ENCODE data around the gene RNF167.

The RNF167 gene

DNA sequence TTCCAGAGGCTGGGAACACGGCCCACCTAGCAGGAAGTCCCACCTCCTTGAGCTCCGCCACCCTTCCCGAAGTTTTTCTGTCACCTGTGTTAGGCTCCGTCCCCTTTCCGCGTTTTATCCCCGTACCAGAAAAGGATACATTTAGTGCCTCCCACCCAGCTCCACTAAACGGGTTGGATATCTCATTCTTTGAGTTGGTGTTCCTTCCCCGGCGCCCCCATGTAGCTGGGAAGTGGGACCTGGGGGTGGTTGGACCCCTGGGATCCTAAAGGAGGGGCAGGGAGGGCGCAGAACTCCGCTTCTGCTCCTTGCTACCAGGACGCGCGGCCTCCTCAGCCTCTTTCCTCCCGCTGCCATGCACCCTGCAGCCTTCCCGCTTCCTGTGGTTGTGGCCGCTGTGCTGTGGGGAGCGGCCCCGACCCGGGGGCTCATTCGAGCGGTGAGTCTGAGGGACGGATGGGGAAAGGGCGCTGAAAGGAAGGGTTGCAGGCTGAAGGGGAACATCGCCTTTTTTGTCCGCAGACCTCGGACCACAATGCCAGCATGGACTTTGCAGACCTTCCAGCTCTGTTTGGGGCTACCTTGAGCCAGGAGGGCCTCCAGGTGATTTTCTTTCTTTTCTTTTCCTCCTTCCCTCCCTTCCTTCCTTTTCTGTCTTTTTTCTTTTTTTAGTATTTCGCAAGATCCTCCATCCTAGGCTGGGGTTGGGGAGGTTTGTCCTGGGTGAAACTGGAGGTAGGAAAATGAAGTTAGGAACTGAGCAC is 669 bp downstream of the RNF167 start:
- peak; percentile 52 to 53 for DNase-seq

DNA sequence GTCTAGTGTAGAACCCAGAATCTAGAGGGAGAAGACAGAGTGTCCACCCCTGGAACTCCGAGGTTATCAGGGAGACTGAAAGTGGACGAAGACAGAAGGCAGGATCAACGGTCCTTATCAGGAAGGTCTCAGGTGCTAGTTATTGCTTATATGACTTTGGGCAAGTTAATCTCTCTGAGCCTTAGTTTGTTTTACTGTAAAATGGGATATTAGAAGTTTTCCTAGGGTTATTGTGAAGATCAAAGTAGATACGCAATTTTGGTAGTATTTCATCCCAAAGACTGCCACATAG is 1.2 kb downstream of the RNF167 start:
- DNase-seq, result no peak

DNA sequence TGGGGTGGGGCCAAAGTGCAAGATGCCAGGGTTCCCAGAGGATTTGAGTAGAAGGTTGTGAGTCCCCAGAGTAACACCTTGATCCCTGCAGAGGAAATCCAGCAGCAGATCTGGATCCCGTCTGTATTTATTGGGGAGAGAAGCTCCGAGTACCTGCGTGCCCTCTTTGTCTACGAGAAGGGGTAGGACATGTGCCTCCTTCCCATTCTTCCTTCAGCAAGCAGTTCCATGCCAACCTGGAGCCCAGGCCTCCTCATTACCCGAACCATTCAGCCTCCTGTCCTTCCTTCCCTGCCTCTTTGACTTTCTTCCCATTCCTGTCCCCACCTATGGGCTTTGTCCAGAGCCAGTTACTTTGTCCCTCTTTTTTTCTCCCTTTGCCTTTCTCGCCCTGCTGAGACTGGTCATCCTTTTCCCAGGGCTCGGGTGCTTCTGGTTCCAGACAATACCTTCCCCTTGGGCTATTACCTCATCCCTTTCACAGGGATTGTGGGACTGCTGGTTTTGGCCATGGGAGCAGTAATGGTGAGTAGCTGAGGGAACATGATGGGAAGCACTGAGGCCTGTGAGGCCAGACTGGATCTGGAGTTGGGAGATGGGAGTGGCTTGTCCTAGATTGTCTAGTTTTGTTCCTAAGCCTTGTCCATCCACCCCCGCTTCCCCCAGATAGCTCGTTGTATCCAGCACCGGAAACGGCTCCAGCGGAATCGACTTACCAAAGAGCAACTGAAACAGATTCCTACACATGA is 2.9 kb downstream of the RNF167 start:
- DNase-seq, result no peak

DNA sequence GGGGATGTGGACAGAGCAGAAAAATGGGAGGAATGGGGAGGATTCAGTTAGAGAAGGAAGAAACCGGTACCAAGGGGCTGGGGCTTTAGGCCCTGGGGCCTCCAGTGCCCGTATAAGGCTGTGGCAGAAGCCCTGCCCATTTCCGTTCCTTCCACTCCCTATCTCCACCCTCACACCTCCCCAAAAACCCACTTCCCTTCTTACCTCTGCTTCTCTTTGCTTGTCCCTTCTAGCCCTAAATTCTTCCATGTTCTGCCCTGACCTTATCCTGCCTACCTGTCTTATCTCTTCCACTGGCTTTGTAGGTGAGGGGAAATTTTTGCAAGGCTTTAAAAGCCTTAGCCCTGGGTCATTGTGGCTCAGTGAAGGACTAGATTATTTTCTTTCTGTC is 4.1 kb downstream of the RNF167 start:
- peak in 1 of 2 donors; percentile 60 for DNase-seq

DNA sequence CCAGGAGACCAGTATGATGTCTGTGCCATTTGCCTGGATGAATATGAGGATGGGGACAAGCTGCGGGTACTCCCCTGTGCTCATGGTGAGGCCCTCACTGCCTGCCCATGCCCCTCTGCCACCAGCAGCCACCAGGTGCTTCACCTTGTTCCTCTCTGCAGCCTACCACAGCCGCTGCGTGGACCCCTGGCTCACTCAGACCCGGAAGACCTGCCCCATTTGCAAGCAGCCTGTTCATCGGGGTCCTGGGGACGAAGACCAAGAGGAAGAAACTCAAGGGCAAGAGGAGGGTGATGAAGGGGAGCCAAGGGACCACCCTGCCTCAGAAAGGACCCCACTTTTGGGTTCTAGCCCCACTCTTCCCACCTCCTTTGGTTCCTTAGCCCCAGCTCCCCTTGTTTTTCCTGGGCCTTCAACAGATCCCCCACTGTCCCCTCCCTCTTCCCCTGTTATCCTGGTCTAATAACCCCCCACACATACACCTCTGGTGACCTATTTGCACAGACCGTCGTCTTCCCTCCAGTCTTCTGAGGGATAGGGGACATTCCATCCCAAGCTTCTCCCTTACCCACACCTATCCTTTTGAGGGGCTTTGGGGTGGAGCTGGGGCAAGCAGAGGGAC is 4.6 kb downstream of the RNF167 start:
- peak in 1 of 2 donors; percentile 55 for DNase-seq

DNA sequence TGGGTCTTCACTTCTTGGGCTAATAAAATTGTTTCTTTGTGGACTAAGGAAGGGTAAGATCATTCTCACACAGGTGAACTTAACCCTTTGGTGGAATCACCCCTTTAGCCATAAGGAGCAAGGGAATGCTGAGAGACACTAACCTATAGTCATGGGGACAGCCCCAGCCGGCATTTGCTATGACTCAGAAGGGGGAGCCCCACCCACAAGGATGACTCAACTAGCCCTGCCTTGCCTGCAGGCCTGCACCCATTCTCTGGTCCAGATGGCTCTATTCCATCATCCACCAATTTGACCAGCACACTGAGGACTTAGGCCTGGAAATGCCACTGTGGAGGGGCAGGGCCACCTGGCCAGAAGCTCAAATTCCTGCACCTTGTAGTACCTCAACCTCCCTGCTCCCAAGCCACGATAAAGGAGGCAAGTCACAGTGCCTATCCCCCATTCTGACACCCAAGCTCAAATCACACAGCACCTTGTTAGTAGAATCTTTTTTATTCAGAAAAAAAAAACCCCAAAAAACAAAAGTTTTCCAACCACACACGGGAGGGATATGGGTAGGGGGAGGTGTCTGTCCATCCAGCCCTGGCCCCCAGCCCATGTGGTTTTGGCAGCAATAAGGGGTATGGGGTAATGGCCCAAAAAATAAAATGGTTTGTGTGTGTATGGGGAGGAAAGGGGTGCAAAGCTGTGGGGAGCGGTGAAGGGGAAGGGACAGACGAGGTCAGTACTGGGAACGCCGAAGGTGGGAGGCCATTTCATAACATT is 5.3 kb downstream of the RNF167 start:
- peak; percentile 87 to 90 for DNase-seq

DNA sequence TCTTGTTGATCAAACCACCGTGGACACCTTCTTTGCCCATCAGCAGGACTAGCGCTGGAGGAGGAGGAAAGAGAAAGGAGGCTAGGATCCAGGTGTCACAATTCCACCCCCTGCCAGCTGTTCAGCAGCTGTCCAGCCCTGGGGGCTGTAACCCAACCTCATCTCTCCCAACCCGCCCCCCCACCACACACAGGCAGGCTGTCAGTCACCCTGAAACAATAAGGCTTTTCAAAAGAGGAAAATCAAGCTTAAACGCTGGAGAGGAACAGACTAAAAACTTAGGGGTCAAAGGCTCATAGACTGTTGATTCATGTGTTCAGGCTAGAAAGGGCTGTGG is 5.8 kb downstream of the RNF167 start:
- no peak for DNase-seq

DNA sequence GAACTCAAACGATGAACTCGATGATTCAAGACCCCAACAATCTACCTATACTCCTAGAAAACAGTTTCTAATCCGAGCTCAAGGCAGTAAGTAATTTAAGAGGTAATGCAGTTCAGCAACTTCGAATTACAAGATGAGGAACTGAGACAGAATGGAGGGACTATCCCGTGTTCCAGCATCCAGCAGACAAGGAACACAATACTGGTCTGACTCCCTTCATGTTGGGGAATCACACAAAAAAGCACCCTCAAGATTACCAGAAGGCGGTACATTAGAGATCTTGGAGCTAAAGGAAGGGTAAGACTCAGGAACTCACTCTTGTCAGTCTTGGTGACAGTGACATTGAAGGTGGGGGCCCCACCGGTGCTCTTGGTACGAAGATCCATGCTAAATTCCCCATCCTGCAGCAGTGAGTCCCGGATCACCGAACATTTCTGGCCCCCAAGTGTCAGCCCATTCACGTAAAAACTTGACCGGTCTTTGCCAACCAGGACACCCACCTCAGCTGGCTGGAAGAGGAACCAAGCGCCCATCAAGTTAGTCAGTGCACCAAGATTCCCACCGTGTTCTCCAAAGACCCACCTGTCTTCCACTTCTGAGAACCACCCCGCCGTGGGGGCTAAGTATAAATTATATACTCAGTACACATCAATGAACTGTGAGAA is 6.4 kb downstream of the RNF167 start:
- no peak for DNase-seq

DNA sequence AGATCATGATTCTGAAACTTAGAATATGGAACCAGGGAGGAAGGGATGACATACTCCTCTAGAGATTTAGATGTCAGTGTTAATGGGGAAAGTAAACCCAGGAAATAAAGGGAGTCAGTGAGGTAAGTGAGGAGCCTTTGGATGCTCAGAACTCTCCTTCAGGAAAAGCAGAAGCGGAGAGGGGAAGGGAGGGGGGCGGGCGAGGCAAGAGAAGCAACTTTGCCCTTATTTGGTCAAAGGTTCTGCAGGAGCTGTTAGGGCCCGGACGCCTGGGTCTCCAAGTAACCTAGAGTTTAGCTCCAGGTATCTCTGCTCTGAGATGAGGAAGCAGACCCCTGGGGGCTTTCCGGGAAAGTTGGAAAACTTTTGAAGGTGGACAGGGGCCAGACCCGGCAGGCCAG is 6.9 kb downstream of the RNF167 start:
- DNase-seq, result no peak

DNA sequence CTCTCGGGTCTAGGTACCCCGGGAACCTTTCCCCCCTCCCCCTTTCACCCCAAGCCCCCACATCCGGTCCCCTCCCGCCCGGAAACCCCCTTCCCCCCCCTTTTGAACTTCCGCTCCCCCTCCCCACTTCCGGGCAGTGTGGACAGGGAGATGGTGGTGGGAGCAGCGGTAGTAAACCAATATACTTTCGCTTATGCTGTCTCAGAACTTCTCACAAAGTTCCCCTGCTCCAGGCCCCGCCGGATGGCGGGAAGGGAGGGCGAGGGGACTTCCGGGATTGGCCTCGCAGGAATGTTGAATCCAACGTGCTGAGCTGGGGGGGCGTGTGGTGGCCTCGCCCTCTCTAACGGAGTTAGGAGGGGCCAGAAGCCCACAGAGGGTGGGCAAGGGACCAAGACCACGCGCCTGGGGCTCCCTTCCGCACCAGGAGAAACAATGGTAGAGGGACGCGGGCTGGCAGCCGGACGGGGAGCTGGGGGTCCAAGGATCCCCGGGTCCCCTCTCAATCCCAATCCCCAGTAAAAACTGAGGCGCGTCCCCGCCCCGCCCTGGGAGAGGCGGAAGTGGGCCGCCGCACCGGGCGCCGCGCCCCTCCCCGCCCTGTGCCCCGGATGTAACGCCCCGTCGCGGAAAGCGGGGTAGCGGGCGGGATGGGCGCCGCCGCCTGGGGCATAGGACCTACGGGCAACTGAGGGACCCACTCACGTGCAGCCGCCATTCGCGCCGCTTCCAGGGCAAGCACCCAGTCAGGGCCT is 7.5 kb downstream of the RNF167 start:
- peak; percentile 73 to 75 for DNase-seq

DNA sequence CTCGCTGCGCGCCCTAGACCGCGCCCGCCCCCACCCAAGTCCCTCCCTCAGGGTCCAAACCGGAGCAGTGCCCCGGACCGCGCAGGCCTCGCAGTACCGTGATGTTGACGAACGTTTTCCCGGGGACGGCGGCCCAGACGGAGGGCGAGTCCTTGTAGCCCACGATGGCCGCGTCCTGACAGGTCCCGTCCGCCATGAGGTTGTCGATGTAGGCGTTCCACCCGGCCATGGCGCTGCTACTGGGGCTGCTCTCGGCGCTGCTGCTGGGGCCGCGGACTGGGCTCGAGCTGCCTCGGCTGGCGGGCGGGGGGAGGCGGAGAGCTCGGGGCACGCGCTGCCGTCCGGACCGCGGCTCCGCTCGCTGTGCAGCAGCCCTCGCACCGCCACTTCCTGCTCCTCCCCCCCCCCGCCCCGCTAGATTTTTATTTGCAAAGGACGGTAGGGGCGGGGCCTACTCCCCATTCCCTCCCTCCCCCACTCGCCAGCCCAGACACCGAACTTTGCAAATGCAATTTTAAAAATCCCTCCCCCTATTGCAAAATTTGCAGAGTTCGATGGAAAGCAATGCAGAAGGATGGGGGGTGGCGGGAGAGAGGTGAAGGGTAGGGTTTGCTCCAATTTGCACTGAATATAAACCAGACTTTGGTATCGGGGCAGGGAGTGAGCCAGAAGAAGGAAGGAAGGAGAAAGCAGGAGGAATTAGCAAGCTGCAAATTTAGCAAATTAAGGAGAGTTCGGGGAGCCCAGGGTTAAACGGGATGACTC is 8.3 kb downstream of the RNF167 start, which contains the start of gene PFN1:
Gene PFN1 (minus strand): TSS at position 365 of the 765 bp plus-strand sequence. CDS start 136 bp downstream, at position 229.
- DNase-seq, result peak; percentile 92

DNA sequence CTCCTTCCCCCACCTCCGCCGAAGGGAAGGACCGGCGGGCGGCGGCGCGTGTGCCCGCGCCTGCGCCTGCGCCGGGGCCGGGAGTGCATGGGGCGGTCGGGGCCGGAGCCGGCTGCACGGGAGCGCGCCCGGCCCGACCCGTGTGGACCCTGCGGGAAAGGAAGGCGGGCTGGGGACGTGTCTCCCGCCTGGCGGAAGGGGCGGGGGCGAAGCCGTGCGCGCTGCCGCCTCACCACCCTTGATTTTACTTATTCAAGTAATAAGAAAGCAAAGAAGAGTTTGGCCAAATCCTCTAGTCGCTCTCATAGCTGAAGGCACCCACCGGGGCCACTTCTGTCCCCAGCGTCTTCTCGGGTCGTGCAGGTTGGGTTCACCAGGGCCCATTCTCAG is 8.9 kb downstream of the RNF167 start:
- peak; percentile 78 to 80 for DNase-seq

DNA sequence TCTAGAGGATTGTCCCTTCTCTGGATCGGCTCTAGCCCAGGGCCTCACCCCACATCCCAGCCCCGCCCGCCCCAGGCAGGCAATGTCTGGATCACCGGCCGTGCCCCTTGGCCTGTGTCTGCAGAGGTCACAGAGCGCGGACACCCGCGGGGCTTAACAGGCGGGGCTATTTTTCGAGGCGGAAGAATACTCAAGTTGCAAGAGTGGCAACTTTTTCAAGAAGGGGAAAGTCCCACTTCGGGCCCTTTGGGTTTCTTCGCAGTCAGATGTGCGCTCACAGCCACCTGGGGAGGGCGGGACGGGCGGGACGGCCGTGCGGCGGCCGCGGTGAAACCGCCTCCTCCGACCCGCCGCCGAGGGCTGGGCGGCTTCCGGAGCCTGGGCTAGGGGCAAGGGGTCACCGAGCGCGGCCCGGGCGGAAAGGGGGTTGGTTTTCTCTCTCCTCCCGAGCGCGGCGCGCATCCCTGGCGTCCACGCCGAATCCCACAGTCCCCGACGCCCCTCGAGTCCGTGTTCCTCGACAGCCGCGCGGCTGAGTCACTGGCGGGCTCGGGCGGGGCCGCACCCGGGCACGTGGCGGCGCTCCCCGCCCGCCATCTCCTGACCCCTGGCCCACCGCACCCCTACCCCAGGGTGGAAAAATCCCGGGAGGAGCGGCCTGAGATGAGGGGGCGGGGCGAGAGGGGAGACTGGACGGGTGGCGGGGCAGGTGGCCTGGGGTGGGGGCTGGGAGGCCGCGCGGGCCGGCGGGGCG is 9.4 kb downstream of the RNF167 start:
- peak; percentile 78 to 85 for DNase-seq

DNA sequence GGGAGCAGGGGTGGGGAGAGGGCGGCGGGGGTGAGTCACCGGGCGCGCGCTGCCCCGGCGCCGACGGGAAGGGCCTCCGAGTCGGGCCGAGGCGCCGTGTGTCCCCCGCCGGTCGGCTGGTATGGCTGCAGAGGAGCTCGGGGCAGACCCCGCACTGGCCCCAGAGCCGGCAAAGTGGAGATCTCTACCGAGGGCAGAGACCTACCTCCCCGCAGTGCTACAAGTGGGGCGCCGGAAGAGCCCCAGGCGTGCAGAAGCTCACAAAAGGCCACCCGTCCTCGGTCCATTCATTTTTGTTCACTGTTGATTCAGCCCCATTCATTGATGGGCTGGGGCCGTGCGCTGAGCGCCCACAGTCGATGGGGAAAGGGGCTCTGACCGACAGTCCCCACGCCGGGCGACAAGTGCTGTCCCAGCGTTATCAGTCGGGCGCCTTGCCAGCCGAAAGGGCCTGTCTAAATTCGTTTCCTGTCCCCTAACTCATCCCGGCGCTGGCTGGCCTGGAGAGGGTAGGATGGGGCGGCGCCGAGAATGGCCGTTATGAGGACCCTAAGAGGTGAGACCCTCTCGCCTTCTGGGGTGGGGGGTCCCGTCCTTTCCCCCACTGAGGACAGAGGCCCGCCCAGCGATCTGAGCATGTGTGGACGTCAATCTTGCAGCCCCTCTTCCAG is 10.1 kb downstream of the RNF167 start:
- peak; percentile 49 to 53 for DNase-seq

DNA sequence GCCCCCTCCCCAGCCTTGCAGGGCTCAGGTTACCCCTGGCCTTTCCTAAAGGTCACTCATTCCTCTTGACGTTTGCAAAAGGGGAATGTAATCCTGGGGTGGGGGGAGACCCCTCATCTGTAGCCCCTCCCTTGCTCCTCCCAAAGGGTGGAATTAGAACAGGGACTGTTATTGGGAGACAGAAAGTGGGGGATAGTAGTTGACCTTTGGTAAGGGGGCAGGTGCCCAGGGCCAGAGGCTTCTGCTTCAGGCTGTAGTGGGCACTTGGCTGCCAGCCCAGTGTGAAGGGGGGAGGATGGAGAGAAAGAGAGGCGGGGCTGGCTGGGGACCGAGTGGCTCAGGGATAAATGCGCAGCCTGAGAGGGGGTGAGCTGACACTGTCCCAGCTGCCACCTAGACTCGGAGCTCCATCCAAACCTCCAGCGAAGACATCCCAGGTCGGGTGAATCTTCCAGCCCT is 10.7 kb downstream of the RNF167 start, which contains the start of gene ENO3:
Gene ENO3 (plus strand): TSS at position 374 of the 459 bp plus-strand sequence. CDS start 711 bp downstream, outside the sequence.
- DNase-seq, result no peak

DNA sequence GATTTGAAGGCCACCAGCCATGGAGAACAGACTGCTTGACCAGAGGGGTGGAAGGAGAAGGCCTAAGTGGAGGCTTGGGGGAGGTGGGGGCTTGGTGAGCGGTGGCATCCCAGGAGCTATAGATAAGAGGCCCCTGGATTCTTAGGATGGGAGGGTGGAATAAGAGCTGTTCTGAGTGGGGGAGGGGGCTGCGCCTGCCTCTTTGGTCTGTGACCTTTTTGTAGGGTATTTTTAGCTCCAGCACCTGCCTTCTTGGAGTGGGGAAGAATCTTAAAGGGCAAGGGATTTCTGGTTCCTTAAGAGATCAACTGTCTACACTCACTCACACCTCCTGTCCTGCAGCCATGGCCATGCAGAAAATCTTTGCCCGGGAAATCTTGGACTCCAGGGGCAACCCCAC is 11.4 kb downstream of the RNF167 start:
- no peak for DNase-seq

DNA sequence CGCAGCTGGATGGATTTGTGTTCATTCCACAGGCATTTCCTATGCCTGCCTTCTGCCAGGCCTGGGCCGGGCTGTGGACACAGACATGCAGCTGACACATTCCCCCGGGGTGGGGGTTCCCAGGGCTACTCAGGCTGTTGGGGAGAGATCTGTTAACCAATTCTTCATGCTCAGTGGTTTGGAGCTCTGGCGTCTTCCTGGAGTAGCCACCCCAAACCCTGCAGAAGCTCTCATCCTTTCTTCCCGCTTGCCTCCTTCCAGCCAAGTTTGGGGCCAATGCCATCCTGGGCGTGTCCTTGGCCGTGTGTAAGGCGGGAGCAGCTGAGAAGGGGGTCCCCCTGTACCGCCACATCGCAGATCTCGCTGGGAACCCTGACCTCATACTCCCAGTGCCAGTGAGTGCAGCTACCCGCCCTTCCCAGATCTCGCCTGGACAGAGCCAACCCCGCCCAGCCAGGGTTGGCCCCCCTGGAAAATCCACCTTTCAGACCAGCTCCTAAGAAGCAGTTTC is 13.4 kb downstream of the RNF167 start:
- no peak for DNase-seq

DNA sequence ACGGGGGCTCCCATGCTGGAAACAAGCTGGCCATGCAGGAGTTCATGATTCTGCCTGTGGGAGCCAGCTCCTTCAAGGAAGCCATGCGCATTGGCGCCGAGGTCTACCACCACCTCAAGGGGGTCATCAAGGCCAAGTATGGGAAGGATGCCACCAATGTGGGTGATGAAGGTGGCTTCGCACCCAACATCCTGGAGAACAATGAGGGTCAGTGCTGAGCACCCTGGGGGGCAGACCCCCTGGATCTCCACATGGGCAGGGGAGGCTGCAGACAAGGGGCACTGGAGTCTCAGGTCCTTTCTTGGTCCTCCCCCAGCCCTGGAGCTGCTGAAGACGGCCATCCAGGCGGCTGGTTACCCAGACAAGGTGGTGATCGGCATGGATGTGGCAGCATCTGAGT is 15.0 kb downstream of the RNF167 start:
- DNase-seq, result no peak

DNA sequence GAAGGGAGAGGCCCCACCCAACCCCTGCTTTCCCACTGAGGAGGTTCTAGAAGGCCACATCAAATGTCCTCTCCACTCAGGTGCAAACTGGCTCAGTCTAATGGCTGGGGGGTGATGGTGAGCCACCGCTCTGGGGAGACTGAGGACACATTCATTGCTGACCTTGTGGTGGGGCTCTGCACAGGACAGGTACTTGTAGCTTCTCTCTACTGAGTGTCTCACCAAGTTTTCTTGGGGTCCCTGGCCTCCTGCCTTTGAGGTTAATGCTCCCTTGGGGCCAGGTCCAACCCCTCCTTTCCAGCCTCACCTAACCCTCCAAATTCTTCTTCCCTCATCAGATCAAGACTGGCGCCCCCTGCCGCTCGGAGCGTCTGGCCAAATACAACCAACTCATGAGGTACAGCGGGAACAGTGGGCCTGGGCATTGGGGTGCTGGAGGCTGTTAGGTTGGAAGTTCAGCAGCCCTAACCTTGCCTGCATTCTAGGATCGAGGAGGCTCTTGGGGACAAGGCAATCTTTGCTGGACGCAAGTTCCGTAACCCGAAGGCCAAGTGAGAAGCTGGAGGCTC is 16.5 kb downstream of the RNF167 start:
- DNase-seq, result peak; percentile 60 to 64

All from stimulated activated CD4-positive, alpha-beta T cell treated with anti-CD3 and anti-CD28 coated beads, Interleukin-2, amount 100 ng/mL, for 24 hours (primary cell).